Measurements from ENCODE around the gene PPP2R5D.

The PPP2R5D gene

DNA sequence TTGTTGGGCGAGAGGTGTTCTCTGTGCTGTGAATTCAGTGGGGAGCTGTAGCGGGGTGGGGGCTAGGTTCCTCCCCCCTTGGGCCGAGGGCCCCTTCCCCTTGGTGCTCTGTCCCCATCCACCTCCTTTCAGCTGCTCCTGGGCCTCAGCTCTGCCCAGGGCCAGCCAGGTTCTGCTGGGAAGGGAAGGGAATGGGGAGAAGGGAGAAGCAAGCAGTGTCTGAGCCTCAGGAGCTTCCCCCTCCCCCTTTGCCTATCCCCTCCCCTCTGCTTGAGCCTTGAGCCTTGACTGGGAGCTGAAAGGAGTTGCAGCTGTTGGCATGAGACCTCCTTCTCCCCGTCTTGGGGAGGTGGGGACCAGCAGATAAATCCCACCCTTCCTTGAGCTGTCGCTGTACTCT lies 36.5 kb downstream of the PPP2R5D start:
- TF ChIP-seq GATA2 (IDR thresholded peaks at IDR 0.05; ENCODE audit: low read depth, low read length), result no peak
- no peak for TF ChIP-seq GATA3 (IDR thresholded peaks at IDR 0.05; ENCODE audit: low read depth, low read length)

DNA sequence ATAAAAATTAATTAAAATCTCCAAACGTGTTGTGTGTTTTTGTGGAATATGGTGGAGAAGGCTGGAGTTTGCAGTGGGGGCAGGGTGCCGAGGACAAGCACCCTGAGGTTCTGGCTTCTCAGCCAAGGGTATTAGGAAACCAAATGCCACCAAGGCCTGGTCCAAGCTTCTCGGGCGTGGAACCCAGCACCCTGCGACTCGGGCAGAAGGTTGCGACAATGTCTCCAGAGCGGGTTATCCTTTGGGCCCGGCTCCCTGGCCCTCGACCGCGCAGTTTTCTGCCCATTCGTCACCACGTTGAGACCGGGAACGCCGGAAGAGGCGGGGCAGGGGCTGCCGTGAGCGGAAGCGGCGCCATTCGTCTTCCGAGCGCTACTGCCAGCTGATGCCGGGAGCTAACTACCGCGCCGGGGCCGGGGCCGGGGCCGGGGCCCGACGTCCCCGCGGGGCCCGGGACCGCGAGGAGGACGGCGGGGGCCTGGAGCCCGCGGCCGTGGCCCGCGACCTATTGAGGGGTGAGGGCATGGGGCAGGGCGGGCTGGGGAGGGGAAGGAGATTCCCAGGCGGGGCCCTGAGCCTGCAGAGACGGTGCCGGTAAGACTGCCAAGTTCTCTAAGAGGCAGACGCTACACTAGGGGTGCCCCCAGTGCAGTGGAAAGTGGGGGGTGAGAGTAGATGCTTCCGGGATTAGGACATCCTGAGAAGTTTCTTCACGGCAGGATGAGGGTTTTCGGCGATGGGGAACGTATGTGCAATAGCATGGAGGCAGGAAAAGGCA lies 37.1 kb downstream of the PPP2R5D start, which contains the start of gene RRP36:
Gene RRP36 (plus strand): TSS at position 354 of the 778 bp plus-strand sequence. CDS start 32 bp downstream, at position 386.
- TF ChIP-seq GATA3 (IDR thresholded peaks at IDR 0.05; ENCODE audit: low read depth, low read length) (no peak), GATA2 (IDR thresholded peaks at IDR 0.05; ENCODE audit: low read depth, low read length) (no peak)

DNA sequence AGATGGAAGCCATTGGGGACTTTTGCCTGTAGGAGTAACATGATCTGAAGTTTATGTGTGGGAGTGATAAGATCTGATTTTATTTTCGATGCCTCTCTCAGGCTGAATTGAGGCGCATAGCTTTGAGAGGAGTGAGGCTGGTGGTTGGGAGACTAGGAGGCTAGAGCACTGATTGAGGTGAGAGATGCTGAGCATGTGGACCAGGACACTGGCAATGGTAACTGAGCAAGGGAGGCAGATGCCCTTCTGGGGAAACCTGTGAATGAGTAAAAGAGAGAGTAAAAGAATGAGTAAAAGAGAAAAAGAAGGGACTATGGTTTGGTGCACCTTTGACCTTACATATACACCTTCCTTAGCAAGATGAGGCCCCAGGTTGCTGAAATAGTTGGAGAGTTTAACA lies 40.1 kb downstream of the PPP2R5D start:
- no peak for TF ChIP-seq GATA2 (IDR thresholded peaks at IDR 0.05; ENCODE audit: low read depth, low read length)
- TF ChIP-seq GATA3 (IDR thresholded peaks at IDR 0.05; ENCODE audit: low read depth, low read length), result no peak

DNA sequence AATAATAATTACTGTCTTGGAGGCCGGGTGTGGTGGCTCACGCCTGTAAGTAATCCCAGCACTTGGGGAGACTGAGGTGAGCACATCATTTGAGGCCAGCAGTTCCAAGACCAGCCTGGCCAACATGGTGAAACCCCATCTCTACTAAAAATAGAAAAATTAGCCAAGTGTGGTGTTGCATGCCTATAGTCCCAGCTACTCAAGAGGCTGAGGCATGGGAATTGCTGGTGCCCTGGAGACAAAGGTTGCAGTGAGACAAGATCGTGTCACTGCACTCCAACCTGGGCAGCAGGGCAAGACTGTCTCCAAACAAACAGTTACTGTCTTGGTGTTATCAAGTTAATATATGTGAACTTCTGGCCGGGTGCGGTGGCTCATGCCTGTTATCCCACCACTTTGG lies 42.0 kb downstream of the PPP2R5D start:
- no peak for TF ChIP-seq GATA2 (IDR thresholded peaks at IDR 0.05; ENCODE audit: low read depth, low read length)
- TF ChIP-seq GATA3 (IDR thresholded peaks at IDR 0.05; ENCODE audit: low read depth, low read length), result no peak

DNA sequence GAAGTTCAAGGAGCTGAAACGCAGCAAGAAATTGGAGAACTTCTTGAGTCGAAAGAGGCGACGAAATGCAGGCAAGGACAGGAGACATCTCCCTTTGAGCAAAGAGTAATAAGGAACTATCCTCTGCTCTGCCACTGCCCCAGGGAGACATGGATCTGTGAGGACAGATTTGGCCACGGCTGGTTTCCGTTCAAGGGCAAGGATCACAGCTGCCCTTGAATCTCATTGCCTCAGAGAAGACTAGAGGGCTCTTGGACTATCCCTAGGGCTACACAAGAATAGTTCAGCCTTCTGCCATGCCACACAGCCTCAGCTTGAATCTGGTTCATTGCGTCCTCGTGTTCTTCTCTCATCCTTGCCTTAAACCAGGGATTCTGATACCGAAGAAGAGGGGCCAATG lies 44.8 kb downstream of the PPP2R5D start:
- no peak for TF ChIP-seq GATA2 (IDR thresholded peaks at IDR 0.05; ENCODE audit: low read depth, low read length)
- TF ChIP-seq GATA3 (IDR thresholded peaks at IDR 0.05; ENCODE audit: low read depth, low read length), result no peak

DNA sequence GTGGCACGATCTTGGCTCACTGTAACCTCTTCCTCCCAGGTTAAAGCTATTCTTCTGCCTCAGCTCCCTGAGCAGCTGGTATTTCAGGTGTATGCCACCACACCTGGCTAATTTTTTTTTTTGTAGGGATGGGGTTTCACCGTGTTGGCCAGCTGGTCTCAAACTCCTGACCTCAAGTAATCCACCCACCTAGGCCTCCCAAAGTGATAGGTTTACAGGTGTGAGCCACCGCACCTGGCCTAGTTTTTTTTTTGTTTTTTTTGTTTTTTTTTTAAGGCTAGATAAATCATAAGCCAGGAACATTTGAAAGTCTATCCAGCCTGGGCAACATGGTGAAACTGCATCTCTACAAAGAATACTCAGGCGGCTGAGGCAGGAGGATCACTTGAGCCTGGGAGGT lies 48.0 kb downstream of the PPP2R5D start:
- no peak for TF ChIP-seq GATA3 (IDR thresholded peaks at IDR 0.05; ENCODE audit: low read depth, low read length)
- no peak for TF ChIP-seq GATA2 (IDR thresholded peaks at IDR 0.05; ENCODE audit: low read depth, low read length)

DNA sequence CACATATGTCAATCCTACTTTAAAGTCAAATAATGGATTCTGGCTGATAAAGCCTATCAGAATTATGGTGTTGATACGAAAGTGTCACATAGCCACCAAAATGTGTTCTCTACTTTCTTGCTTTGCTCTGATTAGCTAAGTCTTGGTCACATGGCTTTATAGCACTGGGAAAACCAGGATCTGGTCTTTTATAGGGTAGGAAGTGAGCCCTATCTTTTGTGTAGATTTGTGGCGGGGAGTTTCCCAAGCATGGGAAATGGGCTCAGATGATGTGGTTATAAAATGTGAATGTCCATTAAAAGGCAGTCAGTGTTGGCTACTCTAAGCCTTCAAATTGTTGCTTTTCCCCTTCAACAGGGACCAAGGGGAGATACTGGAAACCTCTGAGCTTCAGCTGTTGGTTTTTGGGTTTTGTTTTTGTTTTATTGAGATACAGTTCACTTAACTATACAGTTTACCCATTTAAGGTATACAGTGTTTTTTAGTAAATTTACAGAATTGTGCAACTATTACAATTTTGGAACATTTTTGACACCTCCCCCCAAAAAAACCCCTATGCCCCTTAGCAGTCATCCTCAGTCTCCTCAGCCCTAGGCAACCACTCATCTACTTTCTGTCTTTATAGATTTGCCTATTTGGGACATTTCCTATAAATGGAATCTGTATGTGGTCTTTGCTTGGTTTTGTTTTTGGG lies 49.3 kb downstream of the PPP2R5D start:
- no peak for TF ChIP-seq GATA3 (IDR thresholded peaks at IDR 0.05; ENCODE audit: low read depth, low read length)
- TF ChIP-seq GATA2 (IDR thresholded peaks at IDR 0.05; ENCODE audit: low read depth, low read length), result no peak

DNA sequence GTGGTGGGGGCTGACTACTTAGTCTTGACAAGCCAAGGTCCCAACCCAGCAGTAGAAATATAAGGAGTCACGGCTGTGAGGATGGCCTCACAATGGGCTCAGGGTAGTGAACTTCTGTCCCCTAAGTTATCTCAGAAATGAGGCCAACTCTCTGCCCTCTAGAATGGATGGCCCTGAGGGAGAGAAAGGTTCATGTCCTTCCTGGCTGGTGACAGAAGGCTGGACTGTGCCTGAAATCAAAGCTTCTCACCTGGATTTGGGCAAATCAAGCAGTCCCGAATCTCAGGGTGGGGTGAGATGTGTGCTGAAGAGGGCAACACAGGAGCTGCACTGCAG lies 49.8 kb downstream of the PPP2R5D start:
- TF ChIP-seq GATA3 (IDR thresholded peaks at IDR 0.05; ENCODE audit: low read depth, low read length) (no peak), GATA2 (IDR thresholded peaks at IDR 0.05; ENCODE audit: low read depth, low read length) (no peak)

DNA sequence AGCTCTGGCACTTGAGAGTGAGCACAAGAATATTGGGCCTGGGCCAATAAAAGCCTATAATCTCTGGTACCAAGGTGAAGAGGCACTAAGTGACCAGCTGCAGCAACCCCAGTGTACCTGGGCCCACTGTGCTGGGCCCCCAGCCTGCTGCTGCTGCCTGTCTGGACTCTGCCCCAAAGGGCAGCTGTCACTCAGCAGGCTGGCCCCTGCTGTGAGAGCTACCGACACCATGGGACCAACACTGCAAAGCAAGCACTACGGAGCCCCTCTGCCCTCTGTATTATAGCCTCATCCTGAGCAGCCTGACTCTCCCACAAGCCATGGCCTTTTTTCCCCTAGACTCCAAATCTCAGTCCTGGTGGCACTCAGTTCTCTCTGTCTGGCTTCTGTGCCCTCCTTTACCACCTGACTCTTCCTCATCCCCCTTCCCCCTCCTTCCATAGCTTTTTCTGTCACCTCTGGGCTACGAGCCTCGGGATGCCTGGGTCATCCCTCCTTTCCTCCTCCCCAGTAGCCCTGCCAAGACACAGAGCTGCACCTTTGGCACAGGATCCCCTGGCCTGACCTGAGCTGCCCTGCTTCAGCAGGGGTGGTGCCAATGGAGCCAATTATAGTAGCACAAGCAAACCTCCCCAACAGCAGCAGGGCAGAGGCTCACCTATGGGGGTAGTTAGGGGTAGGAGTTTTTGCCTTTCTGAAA lies 51.3 kb downstream of the PPP2R5D start:
- TF ChIP-seq GATA3 (IDR thresholded peaks at IDR 0.05; ENCODE audit: low read depth, low read length), result no peak
- no peak for TF ChIP-seq GATA2 (IDR thresholded peaks at IDR 0.05; ENCODE audit: low read depth, low read length)

DNA sequence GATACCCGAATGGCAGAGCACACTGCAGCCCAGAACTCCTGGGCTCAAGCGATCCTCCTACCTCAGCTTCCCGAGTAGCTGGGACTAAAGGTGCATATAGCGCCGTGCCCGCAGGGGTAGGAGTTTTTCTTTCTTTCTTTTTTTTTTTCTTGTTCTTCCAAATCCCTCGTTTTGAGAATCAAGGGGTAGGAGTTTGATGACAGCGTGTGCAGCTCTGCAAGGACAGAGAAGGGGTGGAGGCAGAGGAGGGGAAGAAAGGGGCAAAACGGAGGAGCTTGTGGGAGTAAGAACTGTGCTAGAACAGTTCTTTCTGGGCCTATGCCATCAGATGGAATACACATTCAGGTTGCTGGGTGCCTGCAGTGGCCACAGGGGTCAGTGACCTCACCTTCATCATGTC lies 52.3 kb downstream of the PPP2R5D start:
- TF ChIP-seq GATA3 (IDR thresholded peaks at IDR 0.05; ENCODE audit: low read depth, low read length) (no peak), GATA2 (IDR thresholded peaks at IDR 0.05; ENCODE audit: low read depth, low read length) (no peak)

DNA sequence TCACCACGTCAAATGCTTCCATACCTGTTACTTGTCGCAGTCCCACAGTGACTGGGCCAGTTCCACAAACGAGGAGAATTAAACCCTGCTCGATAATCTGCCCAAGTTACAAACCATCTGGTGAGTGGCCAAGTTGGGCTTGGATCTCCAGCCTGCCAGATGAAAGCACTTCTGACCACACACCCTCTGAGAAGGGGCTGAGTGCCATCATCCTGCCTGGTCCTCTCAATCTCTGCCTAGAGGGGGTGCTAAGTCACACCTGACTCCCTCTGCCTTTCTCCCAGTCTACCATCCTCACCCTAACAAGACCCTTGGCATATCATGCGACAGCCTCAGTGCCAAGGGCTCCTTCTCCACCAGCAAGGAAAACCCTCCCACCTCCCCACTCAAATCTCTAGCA lies 52.8 kb downstream of the PPP2R5D start:
- no peak for TF ChIP-seq GATA3 (IDR thresholded peaks at IDR 0.05; ENCODE audit: low read depth, low read length)
- no peak for TF ChIP-seq GATA2 (IDR thresholded peaks at IDR 0.05; ENCODE audit: low read depth, low read length)

DNA sequence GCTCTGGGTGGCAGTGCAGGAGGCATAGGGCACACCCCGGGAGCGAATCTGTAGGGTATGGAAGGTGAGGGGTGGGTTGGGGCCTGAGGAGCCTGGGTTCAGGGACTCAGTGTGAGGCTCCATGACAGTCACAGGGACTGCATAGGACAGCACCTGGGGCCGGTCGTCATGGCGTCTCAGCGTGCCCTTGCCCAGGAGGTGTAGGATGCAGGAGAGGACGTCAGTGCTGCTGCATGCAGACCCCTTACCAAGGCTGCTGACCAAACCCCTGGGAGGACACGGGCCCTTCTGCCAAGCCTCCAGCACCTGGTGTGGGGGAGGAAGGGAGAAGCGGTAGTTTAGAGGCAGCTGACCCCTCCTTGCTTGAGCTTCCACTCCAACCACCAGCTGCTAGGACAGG lies 53.3 kb downstream of the PPP2R5D start:
- TF ChIP-seq GATA2 (IDR thresholded peaks at IDR 0.05; ENCODE audit: low read depth, low read length) (no peak), GATA3 (IDR thresholded peaks at IDR 0.05; ENCODE audit: low read depth, low read length) (no peak)

DNA sequence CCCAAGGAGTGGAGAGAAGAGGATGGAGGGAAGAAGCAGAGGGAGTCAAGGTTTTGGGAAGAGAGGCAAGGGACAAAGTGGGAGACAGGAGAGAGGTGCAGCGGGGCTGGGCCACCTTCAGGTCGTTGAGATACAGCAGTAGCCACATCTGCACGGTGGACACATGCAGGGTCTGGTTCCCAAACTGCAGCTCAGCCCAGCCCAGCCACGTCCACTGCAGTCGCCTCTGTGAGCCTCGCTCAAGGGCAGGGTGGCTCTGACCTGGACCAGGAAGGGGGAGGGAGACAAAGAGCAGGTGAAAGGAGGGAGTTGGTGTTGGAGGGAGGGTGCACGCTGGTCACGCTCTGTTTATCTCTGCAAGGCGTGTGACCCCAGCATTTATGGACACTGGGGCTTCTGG lies 54.4 kb downstream of the PPP2R5D start:
- no peak for TF ChIP-seq GATA2 (IDR thresholded peaks at IDR 0.05; ENCODE audit: low read depth, low read length)

DNA sequence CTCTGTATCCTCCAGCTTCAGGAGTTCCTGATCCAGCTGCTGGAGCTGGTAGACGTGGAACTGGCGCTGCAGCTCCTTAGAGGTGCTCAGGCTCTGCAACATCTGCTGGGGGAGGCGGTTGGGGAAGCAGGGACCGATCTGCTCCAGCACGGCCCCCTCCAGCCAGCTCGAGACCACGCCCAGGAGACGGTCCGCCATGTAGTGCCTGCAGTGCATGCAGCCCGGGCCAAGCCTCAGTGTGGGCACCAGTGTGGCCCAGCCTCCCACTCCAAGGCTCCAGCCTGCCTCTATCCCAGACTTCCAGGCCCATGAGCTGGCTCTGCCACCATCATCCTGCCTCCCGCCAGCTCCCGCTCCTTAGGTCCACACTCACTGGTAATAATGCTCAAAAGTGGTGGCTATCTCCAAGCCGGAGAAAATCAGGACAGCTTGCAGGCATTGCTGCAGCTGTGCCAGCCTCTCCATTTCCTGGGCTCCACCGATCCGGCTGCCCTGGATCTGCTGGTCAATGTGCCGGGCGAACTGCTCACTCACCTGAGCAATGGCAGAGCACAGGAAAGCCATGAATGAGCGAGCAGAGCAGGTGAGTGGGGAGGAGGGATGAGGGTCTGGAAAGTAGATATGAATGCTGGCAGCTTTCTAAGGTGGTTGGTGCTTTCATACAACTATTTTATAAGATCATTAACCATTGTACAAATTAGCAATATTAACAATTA lies 56.3 kb downstream of the PPP2R5D start:
- TF ChIP-seq GATA2 (IDR thresholded peaks at IDR 0.05; ENCODE audit: low read depth, low read length) (no peak), GATA3 (IDR thresholded peaks at IDR 0.05; ENCODE audit: low read depth, low read length) (no peak)
